ENCODE results near the gene CSNK1A1.
"Not testable (repeated sequence)": the region's sequence is repeated elsewhere in the genome, so short reads cannot be mapped to it uniquely, and the experiment has no call there.

CSNK1A1 gene

GRCh38 chr5:149551227-149552037 lies at the start of gene CSNK1A1:
Gene CSNK1A1 (minus strand): TSS chr5:149551439. CDS start chr5:149550964, 475 bp downstream.
- H3K4me3 ChIP-seq (replicated peaks; ENCODE audit: low read depth, low read length): peak within 1 kb of the TSS; percentile 100
- TF ChIP-seq, protein P1, sequence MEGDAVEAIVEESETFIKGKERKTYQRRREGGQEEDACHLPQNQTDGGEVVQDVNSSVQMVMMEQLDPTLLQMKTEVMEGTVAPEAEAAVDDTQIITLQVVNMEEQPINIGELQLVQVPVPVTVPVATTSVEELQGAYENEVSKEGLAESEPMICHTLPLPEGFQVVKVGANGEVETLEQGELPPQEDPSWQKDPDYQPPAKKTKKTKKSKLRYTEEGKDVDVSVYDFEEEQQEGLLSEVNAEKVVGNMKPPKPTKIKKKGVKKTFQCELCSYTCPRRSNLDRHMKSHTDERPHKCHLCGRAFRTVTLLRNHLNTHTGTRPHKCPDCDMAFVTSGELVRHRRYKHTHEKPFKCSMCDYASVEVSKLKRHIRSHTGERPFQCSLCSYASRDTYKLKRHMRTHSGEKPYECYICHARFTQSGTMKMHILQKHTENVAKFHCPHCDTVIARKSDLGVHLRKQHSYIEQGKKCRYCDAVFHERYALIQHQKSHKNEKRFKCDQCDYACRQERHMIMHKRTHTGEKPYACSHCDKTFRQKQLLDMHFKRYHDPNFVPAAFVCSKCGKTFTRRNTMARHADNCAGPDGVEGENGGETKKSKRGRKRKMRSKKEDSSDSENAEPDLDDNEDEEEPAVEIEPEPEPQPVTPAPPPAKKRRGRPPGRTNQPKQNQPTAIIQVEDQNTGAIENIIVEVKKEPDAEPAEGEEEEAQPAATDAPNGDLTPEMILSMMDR (IDR thresholded peaks at IDR 0.05; ENCODE audit: low read length, missing control alignments): peak; percentile 83
- DNase-seq (ENCODE audit: low read depth): peak; percentile 99

GRCh38 chr5:149600932-149601331 lies 49.7 kb upstream of the CSNK1A1 start:
- no peak overlapping the region for H3K4me3 ChIP-seq (replicated peaks; ENCODE audit: low read depth, low read length)
- TF ChIP-seq, protein P1 (IDR thresholded peaks at IDR 0.05; ENCODE audit: low read length, missing control alignments): no peak
- DNase-seq (ENCODE audit: low read depth): no peak

DNA sequence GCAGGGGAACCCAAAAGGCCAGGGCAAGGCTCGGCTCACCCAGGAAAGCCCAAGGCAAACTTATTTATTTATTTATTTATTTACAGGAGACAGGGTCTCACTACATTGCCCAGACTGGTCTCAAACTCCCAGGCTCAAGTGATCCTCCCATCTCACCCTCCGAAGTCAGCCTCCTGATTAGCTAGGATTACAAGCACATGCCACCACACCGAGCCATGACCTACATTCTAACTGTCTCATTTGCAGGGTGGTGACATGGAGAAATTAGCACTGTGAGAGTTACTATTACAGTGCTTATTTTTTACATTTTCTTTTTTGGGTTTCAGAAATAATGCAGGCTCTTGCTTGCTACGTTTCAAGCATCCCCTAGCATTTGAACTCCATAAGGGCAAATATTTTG lies 48.1 kb upstream of the CSNK1A1 start:
- no peak overlapping the region for H3K4me3 ChIP-seq (replicated peaks; ENCODE audit: low read depth, low read length)
- TF ChIP-seq, protein P1 (IDR thresholded peaks at IDR 0.05; ENCODE audit: low read length, missing control alignments): no peak
- DNase-seq (ENCODE audit: low read depth): no peak

DNA sequence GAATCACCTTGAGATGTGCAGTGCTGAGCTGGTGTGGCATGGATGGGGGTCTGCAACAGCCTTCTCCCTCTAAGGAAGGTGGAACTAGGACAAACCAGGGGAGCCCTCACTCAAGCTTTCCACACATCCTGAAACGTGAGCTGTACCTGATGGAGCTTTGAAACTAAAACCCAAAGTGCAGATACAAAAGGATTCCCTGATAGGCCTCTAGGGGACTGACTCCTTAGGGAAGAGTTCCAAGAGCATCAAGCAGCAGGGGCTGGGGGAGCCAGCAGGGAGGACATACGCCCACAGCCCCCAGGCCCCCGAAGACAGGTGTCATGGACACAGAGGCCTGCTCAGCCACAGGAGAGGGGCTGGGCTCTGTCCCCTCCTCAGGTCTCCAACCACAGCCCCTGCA lies 47.7 kb upstream of the CSNK1A1 start:
- DNase-seq (ENCODE audit: low read depth): no peak
- TF ChIP-seq, protein P1 (IDR thresholded peaks at IDR 0.05; ENCODE audit: low read length, missing control alignments): no peak
- H3K4me3 ChIP-seq (replicated peaks; ENCODE audit: low read depth, low read length): no peak overlapping the region

DNA sequence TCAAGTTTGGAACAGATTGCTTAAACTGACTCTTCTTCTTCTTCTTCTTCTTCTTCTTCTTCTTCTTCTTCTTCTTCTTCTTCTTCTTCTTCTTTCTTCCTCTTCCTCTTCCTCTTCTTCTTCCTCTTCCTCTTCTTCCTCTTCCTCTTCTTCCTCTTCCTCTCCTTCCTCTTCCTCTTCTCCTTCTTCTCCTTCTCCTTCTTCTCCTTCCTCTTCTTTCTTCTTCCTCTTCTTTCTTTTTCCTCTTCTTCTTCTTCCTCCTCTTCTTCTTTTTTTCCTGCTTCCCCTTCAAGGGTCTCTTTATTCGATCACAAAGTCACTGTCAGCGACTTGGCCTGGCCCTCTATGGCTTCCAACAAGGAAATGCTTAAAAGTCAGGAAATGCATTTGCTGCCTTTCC lies 47.0 kb upstream of the CSNK1A1 start:
- H3K4me3 ChIP-seq (replicated peaks; ENCODE audit: low read depth, low read length); DNase-seq (ENCODE audit: low read depth): not testable (repeated sequence)

DNA sequence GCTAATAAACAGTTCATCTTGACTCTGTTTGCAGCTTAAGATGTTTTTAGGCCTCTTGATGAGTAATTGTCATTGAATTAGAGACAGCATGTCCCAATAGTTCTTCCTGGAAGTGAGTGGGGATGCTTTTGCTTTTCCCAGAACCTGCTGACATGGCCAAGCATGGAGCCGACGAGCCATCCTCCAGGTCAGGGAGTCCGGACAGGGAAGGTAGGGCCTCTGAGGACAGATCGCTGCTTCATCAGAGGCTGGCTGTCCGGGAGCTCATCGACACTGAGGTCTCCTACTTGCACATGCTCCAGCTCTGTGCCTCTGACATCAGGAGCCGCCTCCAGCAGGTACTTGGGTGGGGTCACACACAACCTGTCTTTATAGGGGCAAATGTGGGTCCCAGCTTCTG lies 46.4 kb upstream of the CSNK1A1 start:
- TF ChIP-seq, protein P1 (IDR thresholded peaks at IDR 0.05; ENCODE audit: low read length, missing control alignments): no peak
- H3K4me3 ChIP-seq (replicated peaks; ENCODE audit: low read depth, low read length): no peak overlapping the region
- DNase-seq (ENCODE audit: low read depth): no peak

DNA sequence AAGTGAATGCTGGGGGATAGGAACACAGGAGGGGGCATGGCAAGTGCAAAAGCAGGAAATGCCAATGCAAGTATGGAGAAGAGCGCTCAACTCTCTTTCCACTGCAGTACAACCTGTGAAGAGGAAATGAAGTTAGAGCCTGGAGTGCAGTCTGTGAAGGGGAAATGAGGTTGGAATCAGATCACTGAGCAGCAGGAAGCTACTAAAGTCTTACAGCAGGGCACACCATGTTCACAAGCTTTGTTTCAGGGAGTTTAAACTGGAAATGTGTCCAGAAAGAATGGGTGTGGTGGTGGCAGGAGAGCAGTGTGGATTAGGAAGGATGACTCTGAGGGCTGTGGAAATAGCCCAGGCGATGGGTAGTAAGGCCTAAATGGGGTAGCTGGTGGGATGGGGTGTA lies 45.5 kb upstream of the CSNK1A1 start:
- DNase-seq (ENCODE audit: low read depth): no peak
- H3K4me3 ChIP-seq (replicated peaks; ENCODE audit: low read depth, low read length): no peak overlapping the region
- TF ChIP-seq, protein P1 (IDR thresholded peaks at IDR 0.05; ENCODE audit: low read length, missing control alignments): no peak

DNA sequence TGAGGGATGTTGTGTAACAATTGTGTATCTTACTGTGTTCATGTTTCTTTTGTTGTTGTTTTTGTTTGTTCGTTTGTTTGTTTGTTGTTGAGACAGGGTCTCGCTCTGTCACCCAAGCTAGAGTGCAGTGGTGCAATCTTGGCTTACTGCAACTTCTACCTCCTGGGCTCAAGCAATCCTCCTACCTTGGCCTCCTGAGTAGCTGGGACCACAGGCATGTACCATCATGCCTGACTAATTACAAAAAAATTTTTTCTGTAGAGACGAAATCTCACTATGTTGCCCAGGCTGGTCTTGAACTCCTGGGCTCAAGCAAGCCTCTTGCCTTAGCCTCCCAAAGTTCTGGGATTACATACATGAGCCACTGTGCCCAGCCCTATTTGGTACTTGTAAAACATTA lies 43.9 kb upstream of the CSNK1A1 start:
- not testable (repeated sequence) for DNase-seq (ENCODE audit: low read depth); H3K4me3 ChIP-seq (replicated peaks; ENCODE audit: low read depth, low read length)

Measured in fibroblast of pulmonary artery (primary cell).